ENCODE data around the gene SKI.

DNA sequence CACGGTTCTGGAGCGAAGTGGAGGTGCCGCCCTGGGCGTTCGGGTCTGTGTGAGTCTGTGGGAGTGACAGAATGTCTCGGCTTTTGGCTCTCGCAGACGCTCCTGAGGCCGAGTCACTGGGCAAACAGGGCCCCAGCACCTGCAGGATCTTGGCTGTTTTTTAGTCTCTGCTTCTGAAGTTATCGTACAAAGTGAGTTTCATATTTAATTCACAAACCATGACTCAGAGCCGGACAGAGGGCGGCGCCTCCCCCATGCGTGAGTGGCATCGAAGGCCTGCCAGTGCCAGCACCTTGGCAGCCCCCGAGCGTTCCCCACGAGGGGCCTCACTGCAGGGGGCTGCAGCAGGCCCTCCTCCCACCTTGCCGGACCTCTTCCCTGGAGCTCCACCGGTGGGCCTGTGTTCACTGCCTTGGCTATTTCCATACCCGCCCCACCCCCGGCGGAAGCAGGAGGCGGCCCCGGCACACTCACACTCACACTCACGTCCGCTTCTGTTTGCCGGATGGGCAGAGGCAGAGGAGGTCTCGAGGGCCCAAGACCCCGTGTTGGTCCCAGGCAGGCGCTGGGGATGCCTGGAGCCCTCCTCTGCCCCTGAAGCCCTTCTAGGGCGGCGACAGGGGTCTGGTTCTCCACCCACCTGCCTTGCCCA lies 106.9 kb downstream of the SKI start:
- TF ChIP-seq ZNF384 (IDR thresholded peaks at IDR 0.05) (no peak), FOXM1 (IDR thresholded peaks at IDR 0.05; ENCODE audit: borderline replicate concordance) (no peak)
